WI38 (cell line): ENCODE results near the gene SPTBN5.

Experiments
- H3K4me3 ChIP-seq: 2 replicates; pipeline ENCODE4 v1.5.1; 2011; ENCODE audit warnings: low read depth, mild to moderate bottlenecking, control low read depth, low read length
- TF ChIP-seq, protein P1 (sequence below): IDR thresholded peaks from 2 replicates; pipeline ENCODE4 v1.5.1; 2012; ENCODE audit warnings: low read depth, mild to moderate bottlenecking, control low read depth, low read length

Gene SPTBN5

DNA sequence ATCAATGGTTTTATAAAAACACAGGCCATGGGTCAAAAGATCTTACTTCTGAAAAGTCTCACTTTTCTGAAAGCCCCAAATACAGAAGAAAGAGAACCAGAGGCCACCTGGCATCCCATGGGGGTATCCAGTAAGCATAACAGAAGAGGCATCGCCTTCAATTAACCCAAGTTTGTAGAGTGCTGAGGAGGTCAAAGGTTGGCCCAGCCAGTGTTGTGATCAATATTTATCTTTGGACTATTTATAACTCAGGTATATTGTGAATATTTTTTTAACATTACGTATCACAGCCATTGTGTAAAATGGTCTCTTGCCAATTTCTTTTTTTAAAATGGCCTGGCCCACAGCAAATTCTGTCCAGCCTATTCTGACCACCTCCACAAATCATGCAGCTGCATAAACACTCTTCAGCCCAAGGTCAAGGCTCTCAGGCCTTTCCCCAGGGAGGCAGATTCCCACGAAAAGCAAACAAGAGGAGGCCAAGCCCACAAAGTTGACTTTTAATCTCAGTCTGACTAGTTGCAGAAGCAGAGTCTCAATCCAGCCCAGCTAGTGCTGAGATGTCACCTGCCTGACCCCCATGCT lies 26.2 kb upstream of the SPTBN5 start:
- H3K4me3 ChIP-seq: no peak overlapping the region
- TF ChIP-seq, protein P1, sequence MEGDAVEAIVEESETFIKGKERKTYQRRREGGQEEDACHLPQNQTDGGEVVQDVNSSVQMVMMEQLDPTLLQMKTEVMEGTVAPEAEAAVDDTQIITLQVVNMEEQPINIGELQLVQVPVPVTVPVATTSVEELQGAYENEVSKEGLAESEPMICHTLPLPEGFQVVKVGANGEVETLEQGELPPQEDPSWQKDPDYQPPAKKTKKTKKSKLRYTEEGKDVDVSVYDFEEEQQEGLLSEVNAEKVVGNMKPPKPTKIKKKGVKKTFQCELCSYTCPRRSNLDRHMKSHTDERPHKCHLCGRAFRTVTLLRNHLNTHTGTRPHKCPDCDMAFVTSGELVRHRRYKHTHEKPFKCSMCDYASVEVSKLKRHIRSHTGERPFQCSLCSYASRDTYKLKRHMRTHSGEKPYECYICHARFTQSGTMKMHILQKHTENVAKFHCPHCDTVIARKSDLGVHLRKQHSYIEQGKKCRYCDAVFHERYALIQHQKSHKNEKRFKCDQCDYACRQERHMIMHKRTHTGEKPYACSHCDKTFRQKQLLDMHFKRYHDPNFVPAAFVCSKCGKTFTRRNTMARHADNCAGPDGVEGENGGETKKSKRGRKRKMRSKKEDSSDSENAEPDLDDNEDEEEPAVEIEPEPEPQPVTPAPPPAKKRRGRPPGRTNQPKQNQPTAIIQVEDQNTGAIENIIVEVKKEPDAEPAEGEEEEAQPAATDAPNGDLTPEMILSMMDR: no peak

DNA sequence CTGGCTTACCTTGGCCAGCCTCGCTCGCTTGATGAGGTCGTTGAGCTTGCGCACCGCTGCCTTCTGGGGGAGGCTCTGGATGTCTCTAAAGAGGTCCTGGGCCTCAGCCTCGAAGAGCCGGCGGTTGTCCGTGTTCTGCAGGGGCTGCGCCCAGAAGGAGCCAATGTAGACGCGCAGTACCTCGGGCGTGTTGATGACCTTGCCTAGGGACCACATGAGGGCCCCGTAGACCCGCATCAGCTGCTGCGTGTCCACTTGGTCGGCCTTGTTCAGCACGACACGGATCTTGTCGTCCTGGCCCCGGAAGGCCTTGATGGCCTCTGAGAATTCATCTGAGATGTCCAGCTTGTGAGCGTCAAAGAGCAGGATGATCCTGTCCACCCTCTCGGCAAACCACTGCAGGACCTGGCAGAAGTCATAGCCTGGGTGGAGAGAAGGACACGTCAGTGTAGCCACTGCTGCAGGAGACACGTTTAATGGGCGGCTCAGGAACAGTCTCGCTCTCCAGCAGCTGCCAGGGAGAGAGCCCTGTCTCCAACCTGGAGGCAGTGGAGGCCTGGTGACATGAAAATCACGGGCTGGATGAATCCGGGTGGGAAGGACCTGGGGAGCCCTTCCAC lies 25.5 kb upstream of the SPTBN5 start:
- TF ChIP-seq, protein P1: no peak
- no peak overlapping the region for H3K4me3 ChIP-seq

DNA sequence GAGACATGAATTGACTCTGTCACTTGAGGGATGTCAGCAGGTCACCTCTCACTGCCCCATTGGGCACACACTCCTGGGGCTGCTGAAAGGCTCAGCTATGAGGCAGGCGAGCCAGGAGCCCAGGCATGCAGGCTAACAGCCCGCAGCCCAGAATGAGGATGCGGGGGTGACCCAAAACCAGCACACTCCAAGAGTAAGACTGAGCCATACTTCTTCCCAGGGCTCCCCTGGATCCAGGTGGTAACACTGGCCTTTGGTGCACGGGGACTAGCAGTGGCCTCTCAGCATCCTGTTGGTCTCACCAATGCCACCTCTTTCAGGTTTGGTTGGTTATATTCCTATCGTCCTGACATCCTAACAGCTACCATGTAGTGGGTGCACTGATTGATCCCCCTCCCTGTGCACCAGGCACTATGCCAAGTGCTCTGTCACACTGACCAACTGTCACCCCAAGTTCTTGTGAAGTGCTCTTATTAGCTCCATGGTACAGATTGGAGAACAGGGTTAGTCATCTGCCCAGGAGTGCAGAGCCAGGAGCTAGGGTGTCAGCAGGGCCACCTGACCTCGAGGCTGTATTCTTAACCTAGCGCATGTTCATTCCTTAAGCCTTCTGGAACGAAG lies 24.8 kb upstream of the SPTBN5 start:
- TF ChIP-seq, protein P1: no peak
- no peak overlapping the region for H3K4me3 ChIP-seq

DNA sequence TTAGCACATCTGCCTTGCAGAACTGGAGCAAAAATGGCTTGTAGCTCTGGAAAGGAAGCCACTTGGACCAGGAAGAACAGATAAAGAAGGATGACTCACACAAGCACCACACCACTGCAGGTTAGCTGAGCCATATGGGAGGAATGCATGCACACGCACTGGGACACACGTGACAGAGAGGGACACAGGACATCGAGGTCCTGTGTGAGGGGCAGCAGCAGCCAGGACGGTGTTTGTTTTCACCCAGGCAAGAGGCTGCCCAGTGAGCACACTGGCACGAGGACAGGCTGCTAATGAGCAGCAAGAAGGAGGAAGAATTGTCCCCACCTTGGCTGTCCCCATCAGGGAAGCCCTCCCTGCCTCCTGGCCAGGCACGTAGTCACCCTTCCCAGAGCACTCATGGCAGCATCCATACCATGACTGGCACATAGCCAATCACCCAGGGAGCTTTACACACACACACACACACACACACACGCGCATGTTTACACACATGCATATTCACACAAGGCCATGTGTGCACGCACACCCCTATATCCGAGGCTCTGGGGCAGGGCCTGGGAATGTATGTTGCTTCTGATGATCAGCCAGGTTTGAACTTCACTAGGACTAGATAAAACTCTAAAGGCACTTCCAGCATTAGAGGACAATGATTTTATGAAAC lies 24.0 kb upstream of the SPTBN5 start:
- H3K4me3 ChIP-seq: no peak overlapping the region
- TF ChIP-seq, protein P1: no peak

DNA sequence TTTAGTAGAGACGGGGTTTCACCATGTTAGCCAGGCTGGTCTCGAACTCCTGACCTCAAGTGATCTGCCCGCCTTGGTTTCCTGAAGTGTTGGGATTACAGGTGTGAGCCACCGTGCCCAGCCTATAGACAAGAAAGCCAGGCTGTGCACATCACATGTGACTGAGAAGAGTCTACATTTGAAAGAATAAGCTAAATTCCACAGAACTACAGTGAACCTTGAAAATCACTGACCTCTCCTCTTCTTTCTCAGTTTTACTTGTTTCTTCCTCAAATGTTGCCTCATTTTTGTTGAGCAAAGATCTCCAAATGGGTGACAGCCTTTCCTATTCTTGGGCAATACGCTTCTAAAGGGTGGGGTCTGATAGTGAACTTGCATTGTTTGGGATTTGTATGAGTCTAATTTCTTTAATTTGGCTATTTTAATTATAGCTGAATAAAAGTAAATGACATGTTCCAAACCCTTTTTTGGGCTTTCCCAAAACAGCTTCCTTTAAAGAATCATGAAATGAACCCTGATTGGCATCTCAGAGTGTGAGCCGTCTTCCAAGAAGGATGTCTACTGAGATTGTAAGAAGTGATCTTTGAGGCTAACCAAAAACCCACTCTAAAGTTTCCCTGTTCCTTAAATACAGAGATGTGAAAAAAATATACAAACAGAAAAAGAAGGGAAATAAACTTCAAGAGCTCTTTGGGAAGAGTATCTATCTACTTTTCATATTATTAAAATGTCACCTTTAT lies 21.6 kb upstream of the SPTBN5 start:
- H3K4me3 ChIP-seq: no peak overlapping the region
- TF ChIP-seq, protein P1: no peak

DNA sequence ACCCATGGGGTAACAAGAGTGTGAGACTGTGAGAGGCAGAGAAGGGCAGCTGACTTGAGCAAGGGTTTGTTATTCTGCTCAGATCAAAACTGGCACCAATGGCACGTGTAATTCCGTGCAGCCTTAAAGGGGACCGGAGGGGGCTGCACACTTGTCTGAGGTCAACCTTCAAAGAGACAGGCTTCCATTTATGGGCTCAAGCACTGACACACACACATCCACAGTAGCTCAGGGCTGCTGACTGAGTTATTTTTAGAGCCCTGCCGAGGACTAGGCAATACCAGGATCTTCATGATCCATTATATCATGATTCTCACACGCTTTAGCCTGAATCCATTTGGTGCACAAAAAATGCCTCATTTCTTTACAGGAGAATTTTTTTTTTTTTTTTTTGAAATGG lies 20.6 kb upstream of the SPTBN5 start:
- TF ChIP-seq, protein P1: no peak

More for the DNA sequence above, 20.6 kb upstream of the SPTBN5 start:
- no peak overlapping the region for H3K4me3 ChIP-seq
